GM19099 (cell line): ENCODE measurements around the gene EME1.

Experiments used
- POLR2A ChIP-seq: IDR thresholded peaks from 3 replicates; pipeline ENCODE4 v1.6.1; 2011; ENCODE audit warnings: low read depth; ENCODE audit not compliant: insufficient read length; ENCODE audit errors: extremely low read depth

The EME1 gene

DNA sequence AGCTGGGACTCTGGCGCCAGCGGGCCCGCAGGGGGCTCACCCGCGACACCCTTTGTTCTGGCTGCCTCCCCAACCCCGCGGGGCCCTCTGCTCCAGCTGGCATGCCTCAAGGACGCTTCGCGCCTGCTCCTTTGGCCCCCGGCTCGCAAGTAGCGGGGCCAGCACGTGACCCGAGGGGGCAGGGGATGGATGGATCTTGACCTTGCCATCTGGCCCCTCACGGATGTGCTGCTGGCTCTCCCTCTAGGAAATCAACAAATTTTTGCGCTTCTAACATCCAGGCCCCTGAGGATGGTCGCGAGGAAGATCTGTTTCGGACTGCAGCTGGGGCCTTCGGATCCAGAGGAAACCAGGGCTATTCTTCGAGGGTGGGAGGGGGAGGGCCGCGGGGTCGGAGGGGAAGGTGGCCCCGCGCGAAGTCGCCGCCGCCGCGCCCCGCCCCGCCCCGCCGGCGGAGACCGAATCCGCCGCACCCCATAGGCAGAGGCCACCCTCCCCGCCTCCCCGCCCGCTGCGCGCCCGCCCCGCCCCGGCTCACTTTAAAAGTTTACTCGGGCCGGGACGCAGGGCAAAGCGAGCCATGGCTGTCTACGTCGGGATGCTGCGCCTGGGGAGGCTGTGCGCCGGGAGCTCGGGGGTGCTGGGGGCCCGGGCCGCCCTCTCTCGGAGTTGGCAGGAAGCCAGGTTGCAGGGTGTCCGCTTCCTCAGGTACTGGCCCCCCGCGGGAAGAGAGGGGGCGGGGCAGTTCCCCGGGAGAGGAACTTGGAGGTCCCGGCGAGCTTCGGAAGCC lies 52.8 kb downstream of the EME1 start, which contains the start of gene ACSF2:
Gene ACSF2 (plus strand): TSS at position 537 of the 790 bp plus-strand sequence. CDS start 44 bp downstream, at position 581.
- peak; percentile 34 for TF ChIP-seq POLR2A

- TF ChIP-seq POLR2A: no peak
These were observed 53.4 kb downstream of the EME1 start for GRCh38 chr17:50426472-50426782.

DNA sequence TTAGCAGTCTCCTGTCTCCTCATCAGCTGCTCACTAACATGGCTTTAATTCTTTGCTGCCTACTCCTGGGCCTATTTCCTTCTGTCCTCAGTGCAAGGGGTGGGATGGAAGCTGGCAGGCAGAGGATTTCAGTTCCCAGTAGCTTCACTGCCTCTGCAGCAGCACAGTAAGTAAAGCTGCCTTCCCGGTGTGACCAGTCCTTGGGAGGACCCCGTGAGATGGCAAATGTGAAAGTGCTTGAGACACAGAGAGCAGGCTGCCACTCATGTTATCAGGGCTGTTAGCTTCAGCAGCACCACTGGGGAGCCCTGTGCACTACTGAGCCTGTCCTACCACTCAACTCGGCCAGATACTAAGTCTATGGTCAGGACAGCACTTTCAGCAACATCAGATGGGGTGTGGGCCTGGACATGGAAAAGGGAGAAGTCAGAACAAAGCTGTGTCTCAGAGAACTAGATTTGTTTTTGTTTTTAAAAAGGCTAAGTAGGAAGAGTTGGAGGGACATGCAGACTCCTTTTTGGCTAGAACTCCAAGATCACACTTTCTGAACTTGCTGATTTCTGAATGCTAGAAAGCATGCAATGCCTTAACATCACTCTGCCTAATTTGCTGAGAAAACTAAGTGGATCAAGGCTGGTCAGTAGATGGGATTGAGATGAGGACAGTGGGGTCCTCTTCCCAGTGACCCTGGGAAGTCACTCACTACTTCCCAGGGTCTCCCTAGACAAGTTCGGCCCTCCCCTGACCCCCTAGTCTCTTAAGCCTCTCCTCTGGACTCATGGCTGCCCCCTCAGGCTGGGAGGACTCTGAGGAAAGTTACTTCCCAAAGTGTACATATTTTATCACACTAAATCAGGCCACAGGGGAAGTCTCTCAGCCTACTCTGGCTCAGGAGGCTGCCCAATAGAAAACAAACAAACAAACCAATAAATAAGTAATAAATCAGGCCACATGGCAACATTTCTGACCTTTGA lies 54.1 kb downstream of the EME1 start:
- peak; percentile 9 for TF ChIP-seq POLR2A

DNA sequence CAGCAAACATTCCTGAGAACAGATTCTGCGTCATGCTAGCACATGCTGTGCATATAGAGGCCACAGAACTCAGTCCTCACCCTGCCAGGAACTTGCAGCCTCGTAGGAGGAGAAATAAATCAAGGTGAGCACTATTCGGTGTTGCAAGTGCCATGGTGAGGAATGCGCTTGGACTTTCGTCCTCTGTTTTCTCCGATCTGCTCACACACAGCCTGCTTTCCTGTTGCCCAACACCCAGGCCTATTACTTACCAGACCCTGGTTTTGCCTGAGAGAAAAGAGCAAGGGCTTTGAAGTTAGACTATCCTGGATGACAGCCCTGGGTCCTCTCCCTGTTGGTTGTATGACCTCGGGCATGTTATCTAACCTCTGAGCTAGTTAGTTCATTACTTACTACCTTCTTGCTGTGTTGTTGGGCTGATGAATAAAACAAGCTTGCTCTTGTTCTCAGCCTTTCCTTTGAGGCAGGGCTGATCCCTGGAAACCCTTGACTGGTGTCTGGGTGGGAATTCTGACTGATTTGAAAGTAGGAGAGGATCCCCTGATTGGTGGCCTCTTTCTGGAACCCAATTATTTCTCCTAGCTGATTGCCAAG lies 55.9 kb downstream of the EME1 start:
- TF ChIP-seq POLR2A: no peak

DNA sequence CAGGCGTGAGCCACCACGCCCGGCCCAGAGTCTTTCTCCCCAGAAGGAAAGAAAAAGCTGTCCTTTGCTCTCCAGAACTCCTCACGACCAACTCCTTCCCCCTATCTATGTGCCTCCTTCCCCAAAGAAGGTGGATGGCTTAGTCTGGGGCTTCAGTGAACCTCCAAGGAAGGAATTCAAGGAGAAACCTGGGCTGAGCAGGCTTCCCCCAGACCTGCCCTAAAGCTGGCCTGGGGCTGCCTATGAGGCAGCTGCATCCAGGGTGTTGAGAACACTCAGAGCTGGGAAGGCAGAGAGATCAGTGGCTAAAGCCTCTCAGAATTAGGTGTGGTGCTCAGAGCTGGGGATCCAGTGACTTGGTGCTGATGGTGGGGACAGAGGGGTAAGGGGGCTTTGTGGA lies 56.8 kb downstream of the EME1 start:
- no peak for TF ChIP-seq POLR2A
